Activated CD8-positive, alpha-beta memory T cell treated with anti-CD3 and anti-CD28 coated beads, Interleukin-2, amount 50 U/mL, for 24 hours (primary cell): ENCODE results near the gene VKORC1L1.
"Not testable (repeated sequence)": the region's sequence is repeated elsewhere in the genome, so short reads cannot be mapped to it uniquely, and the experiment has no call there.

Experiments used
- DNase-seq: peaks from one replicate; pipeline ENCODE4 v3.0.0-alpha.2; 2020; ENCODE audit errors: extremely low read depth

VKORC1L1 gene

GRCh38 chr7:65976659-65977196 lies 103.9 kb downstream of the VKORC1L1 start:
- DNase-seq = no peak

- no peak for DNase-seq
These were observed 106.2 kb downstream of the VKORC1L1 start for GRCh38 chr7:65978891-65979582.

- DNase-seq = no peak
These were observed 107.0 kb downstream of the VKORC1L1 start for GRCh38 chr7:65979583-65980477.

DNA sequence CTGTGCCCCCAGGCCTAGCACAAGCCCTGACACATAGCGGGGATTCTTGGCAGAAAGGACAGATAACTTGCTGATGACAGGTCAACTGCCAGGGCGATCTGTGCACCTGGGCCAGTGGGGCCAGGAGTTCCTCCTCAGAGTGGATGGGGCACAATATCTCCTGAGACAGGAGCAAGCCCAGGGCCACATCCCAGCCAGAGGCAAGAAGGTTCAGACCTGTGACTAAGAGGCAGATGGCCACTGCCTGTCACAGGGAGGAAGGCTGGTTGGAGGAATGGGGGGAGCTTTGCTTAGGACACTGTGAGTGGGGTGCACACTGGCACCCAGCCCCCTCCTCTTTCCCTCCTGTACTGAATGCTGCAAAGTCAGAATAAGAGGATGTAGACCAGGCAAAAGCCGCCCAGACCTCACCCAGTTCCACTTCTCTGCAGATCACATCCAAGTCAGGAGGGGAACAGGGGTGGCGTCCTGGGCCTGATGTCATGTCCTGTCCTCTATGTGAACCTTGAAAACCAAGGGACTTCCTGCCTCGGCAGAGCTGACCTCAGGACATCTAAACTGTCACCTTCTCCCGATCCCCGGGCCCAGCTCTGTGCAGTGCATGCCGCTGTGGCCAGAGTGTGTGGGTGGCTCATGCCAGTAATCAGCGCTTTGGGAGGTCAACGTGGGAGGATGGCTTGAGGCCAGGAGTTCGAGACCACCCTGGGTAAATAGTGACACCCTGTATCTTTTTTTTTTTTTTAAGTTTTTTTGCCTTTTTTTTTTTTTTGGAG lies 107.8 kb downstream of the VKORC1L1 start:
- DNase-seq = peak; percentile 27

- peak; percentile 74 for DNase-seq
These were observed 109.3 kb downstream of the VKORC1L1 start, which contains the start of gene GUSB for GRCh38 chr7:65981965-65982792. GUSB (minus strand) TSS chr7:65982213; CDS start chr7:65982183, 30 bp downstream.

- DNase-seq = no peak
These were observed 111.2 kb downstream of the VKORC1L1 start for GRCh38 chr7:65983965-65984658.

- DNase-seq = no peak
These were observed 115.2 kb downstream of the VKORC1L1 start for GRCh38 chr7:65988084-65988483.

- DNase-seq = not testable (repeated sequence)
These were observed 115.6 kb downstream of the VKORC1L1 start for GRCh38 chr7:65988503-65988902.

DNA sequence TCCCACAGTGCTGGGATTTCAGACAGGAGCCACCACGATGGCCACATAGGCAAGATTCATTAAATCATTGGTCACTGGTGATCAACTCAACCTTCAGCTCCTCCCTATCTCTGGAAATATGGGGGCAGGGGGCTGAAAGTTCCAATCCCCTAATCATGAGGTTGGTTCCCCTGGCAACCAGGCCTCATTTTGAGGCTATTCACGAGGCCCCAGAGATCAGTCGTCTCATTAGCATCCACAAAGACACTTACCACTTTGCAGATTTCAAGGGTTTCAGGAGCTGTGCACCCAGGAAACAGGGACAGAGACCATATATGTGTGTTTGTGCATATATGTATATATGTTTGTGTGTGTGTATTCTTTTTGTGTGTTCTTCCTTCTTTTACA lies 116.8 kb downstream of the VKORC1L1 start:
- DNase-seq = no peak

GRCh38 chr7:65991829-65992228 lies 119.0 kb downstream of the VKORC1L1 start:
- DNase-seq = not testable (repeated sequence)

DNA sequence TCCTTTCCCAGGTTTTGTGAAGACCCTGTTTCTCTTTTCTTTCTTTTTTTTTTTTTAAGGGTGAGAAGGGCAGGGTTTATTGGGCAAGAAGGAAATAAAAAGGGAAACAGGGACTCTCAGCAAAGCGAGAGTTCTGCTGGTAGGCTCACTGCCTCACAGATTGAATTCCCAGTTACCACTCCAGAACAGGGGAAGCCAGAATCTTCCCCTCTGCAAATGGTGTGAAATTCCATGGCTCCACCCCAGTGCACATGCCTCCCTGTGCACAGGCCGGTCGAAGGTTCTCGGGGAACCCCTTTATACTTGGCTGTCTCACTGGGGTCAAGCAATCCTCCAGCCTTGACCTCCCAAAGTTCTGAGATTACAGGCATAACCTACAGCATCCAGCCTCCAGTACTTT lies 119.7 kb downstream of the VKORC1L1 start:
- no peak for DNase-seq

GRCh38 chr7:65994984-65995383 lies 122.1 kb downstream of the VKORC1L1 start:
- DNase-seq = not testable (repeated sequence)

DNA sequence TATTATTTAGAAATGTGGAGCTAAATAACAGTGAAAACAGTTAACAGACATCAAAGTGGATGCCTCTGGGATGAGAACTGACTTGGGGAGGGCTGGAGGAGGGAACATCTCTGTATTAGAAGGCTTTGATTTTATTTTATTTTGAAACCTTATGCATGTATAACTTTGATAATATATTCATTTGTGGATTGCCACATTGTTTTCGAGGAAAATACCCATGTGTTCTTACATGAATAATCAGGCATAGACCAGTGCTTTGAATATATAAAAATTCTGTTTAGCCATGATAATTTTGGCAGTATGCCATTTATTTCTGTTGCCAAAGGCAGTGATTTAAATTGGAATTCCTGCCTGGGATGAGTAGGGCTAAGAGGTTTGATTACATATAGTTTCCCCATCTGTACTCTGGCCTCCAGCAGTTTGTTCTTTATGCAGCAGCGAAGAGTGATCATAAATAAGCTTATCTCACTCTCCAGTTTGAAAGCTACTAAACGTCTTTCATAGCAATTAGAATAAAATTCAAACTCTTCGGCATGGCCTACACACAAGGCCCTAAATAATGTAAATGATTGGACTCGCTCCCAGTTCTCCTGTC lies 128.0 kb downstream of the VKORC1L1 start:
- DNase-seq = not testable (repeated sequence)

- not testable (repeated sequence) for DNase-seq
These were observed 132.3 kb downstream of the VKORC1L1 start for GRCh38 chr7:66005115-66005671.

- no peak for DNase-seq
These were observed 134.4 kb downstream of the VKORC1L1 start for GRCh38 chr7:66007232-66007631.
